Pancreas (tissue), 10 donors: Measurements from ENCODE around the gene SPRR2A. TPM values are rescaled to one million over a fixed set of nuclear protein-coding genes. Genes with fewer than 3 reads are reported as not detected.
"Not testable (repeated sequence)": the region's sequence is repeated elsewhere in the genome, so short reads cannot be mapped to it uniquely, and the experiment has no call there.

ENCODE experiments used
- ATAC-seq, 4 donors: fragments of 200-7000 bp; cut with Tn5 transposase; one replicate each; pipeline versions ENCODE4 v1.8.0 to v1.9.1; 2020; ENCODE audit warnings: mild to moderate bottlenecking in 4 of 4, moderate library complexity in 4 of 4
- DNase-seq, 6 donors: peaks; one replicate each; pipeline ENCODE4 v3.0.0-alpha.2; 2020
- FAIRE-seq: peaks from 2 replicates; lab custom pipeline; 2012; peaks lifted over from hg19 to GRCh38; lab: Jason Lieb, UNC
- H3K27ac ChIP-seq, 4 donors: fragments of 200-600 bp; sonication (generic); 1 replicate in 3 of 4; 2 replicates in 1 of 4; pipeline versions ENCODE4 v1.5.0 to v1.8.0; 2020
- H3K27me3 ChIP-seq, 4 donors: fragments of 200-600 bp; one replicate each; pipeline ENCODE4 v1.8.0; 2021
- H3K36me3 ChIP-seq, 3 donors: fragments of 200-600 bp; sonication (generic) in 1 of 3; one replicate each; pipeline versions ENCODE4 v1.5.0 to v1.8.0; 2020 to 2021
- H3K4me1 ChIP-seq, 3 donors: fragments of 200-600 bp; one replicate each; pipeline ENCODE4 v1.8.0; 2021
- H3K4me3 ChIP-seq, 4 donors: fragments of 200-600 bp; sonication (generic) in 2 of 4; one replicate each; pipeline versions ENCODE4 v1.5.0 to v1.8.0; 2020 to 2021
- H3K9me3 ChIP-seq, 4 donors: fragments of 200-600 bp; one replicate each; pipeline ENCODE4 v1.8.0; 2021
- CTCF ChIP-seq, 4 donors: fragments of 200-600 bp; sonication (generic) in 3 of 4; IDR thresholded peaks; one replicate each; pipeline versions ENCODE4 v1.5.0 to v1.8.0; 2021; ENCODE audit warnings: antibody characterized with exemption in 4 of 4
- WGBS, 2 donors: extraction: QIAGEN DNeasy Blood & Tissue Kit; methylation state at CpG; one replicate each; pipeline ENCODE4 v1.1.7; 2013; 5-methylcytosine and 5-hydroxymethylcytosine counted together
- intact Hi-C, 3 donors: fragments of 100-400 bp; cut with DNase I; formaldehyde crosslinking; loops; one replicate each; pipeline versions ENCODE4 v1.11.1 to v1.14.2; 2022
- polyA plus RNA-seq, 2 donors: library from polyadenylated mRNA; stranded (reverse); fragments of 200-250 nt; gene quantifications; one replicate each; pipeline ENCODE4 v1.2.3, GENCODE V29; 2013
- total RNA-seq, 6 donors: library from RNA; stranded (reverse); fragmentation: NEBNext Ultra II Directional in 4 of 6; extraction: Animal tissue kit (Norgen Biotek cat#: 25700) in 4 of 6; gene quantifications; one replicate each; pipeline versions ENCODE4 v1.2.1 to v1.2.4, GENCODE V29; 2021 to 2023
- donor health status: healthy with polysubstance abuse.
- donor health status: DM: no; HTN: no; CAD: no; lungs with moderate emphysema.
- donor health status: DM: no; HTN: no; CAD: no.
- donor health status: control.
- donor health status: control.
- donor health status: Bipolar disorder and iron deficiency.
- donor health status: DM: yes; HTN: yes; CAD: no.
- donor health status: DM: no; HTN: no; CAD: no.
- donor health status: DM: no; HTN: no; CAD: no.
- donor health status: DM: yes; HTN: yes; CAD: no.

Gene SPRR2A
- total and polyA plus RNA-seq, 8 donors: 0.68 TPM; not detected in 7

GRCh38 chr1:153025797-153026196 is 31.5 kb downstream of the SPRR2A start:
- Histone ChIP-seq H3K4me1 (no peaks in the 10 kb centered on the region), H3K36me3 (no peaks in the 10 kb centered on the region), H3K27me3 (no peaks in the 10 kb centered on the region), H3K4me3 (no peak overlapping the region), H3K9me3 (no peaks in the 10 kb centered on the region), H3K27ac (no peak overlapping the region)
- no peak for TF ChIP-seq CTCF (IDR thresholded peaks at IDR 0.05)
- FAIRE-seq (no peak), ATAC-seq (no peak), DNase-seq (no peak)
- WGBS, 2 donors: 55 to 67% methylated on average over 1 of the region's 1 CpG
- intact Hi-C loops: no loop called here

- TF ChIP-seq CTCF (IDR thresholded peaks at IDR 0.05): no peak
- intact Hi-C loops: no loop called here
- H3K36me3 ChIP-seq: no peaks in the 10 kb centered on the region
- DNase-seq: no peak
- no peak for ATAC-seq
- no peak overlapping the region for H3K27ac ChIP-seq
- FAIRE-seq: no peak
- no peaks in the 10 kb centered on the region for H3K27me3 ChIP-seq
- WGBS, 2 donors: 66 to 79% methylated on average over 1 of the region's 1 CpG
- no peaks in the 10 kb centered on the region for H3K4me1 ChIP-seq
- no peak overlapping the region for H3K4me3 ChIP-seq
- H3K9me3 ChIP-seq: no peaks in the 10 kb centered on the region
Measured at GRCh38 chr1:153024413-153024812, 32.9 kb downstream of the SPRR2A start.

GRCh38 chr1:153023109-153023508 is 34.2 kb downstream of the SPRR2A start:
- WGBS, 2 donors: 86 to 91% methylated on average over 7 of the region's 7 CpGs
- Histone ChIP-seq H3K4me3 (no peak overlapping the region), H3K9me3 (no peaks in the 10 kb centered on the region), H3K27me3 (no peaks in the 10 kb centered on the region), H3K36me3 (no peaks in the 10 kb centered on the region), H3K27ac (no peak overlapping the region), H3K4me1 (no peaks in the 10 kb centered on the region)
- FAIRE-seq (no peak), DNase-seq (no peak), ATAC-seq (no peak)
- TF ChIP-seq CTCF (IDR thresholded peaks at IDR 0.05): no peak
- intact Hi-C loops: no loop called here

GRCh38 chr1:153022340-153022739 is 35.0 kb downstream of the SPRR2A start:
- H3K36me3 ChIP-seq, H3K27ac ChIP-seq, ATAC-seq, H3K9me3 ChIP-seq, intact Hi-C loops, H3K27me3 ChIP-seq, FAIRE-seq, H3K4me1 ChIP-seq, DNase-seq, H3K4me3 ChIP-seq: not testable (repeated sequence)
- 57 to 59% methylated on average over 9 of the region's 9 CpGs for WGBS, 2 donors

- 23 to 32% methylated on average over 2 of the region's 2 CpGs for WGBS, 2 donors
- H3K27ac ChIP-seq, DNase-seq, H3K4me1 ChIP-seq, ATAC-seq, FAIRE-seq, H3K36me3 ChIP-seq, H3K4me3 ChIP-seq, H3K9me3 ChIP-seq, H3K27me3 ChIP-seq, intact Hi-C loops: not testable (repeated sequence)
Measured at GRCh38 chr1:153021829-153022228, 35.5 kb downstream of the SPRR2A start.

- not testable (repeated sequence) for FAIRE-seq, ATAC-seq
Measured at GRCh38 chr1:153011235-153011758, 46.0 kb downstream of the SPRR2A start.

More at GRCh38 chr1:153011235-153011758, 46.0 kb downstream of the SPRR2A start:
- intact Hi-C loops, H3K27me3 ChIP-seq, DNase-seq, H3K4me1 ChIP-seq, H3K36me3 ChIP-seq, H3K9me3 ChIP-seq, H3K4me3 ChIP-seq, H3K27ac ChIP-seq: not testable (repeated sequence)
- 69 to 76% methylated on average over 8 of the region's 8 CpGs for WGBS, 2 donors

Other genes with a start within 250 kb of the SPRR2A start
- not detected for gene LCE1B, start 245.5 kb downstream of the SPRR2A start, total RNA-seq
- gene LCE1B, start 245.5 kb downstream of the SPRR2A start, polyA plus RNA-seq: not detected
- not detected for gene LCE1A, start 230.0 kb downstream of the SPRR2A start, total RNA-seq
- not detected for gene LCE1A, start 230.0 kb downstream of the SPRR2A start, polyA plus RNA-seq
- gene LCE6A, start 214.7 kb downstream of the SPRR2A start, total RNA-seq: not detected
- gene LCE6A, start 214.7 kb downstream of the SPRR2A start, polyA plus RNA-seq: not detected
- gene LCE7A, start 197.5 kb downstream of the SPRR2A start, total RNA-seq: not detected
- not detected for gene LCE7A, start 197.5 kb downstream of the SPRR2A start, polyA plus RNA-seq
- gene SMCP, start 179.2 kb downstream of the SPRR2A start, total RNA-seq: not detected
- not detected for gene SMCP, start 179.2 kb downstream of the SPRR2A start, polyA plus RNA-seq
- not detected for gene IVL, start 149.0 kb downstream of the SPRR2A start, total RNA-seq
- gene IVL, start 149.0 kb downstream of the SPRR2A start, polyA plus RNA-seq: under 1 TPM in 1 of 2 donors, not detected in 1; 0.02 TPM
- not detected for gene SPRR5, start 110.3 kb downstream of the SPRR2A start, total RNA-seq
- gene SPRR5, start 110.3 kb downstream of the SPRR2A start, polyA plus RNA-seq: not detected
- not detected for gene SPRR4, start 86.9 kb downstream of the SPRR2A start, total RNA-seq
- not detected for gene SPRR4, start 86.9 kb downstream of the SPRR2A start, polyA plus RNA-seq
- gene SPRR1A, start 73.4 kb downstream of the SPRR2A start, total RNA-seq: not detected
- gene SPRR1A, start 73.4 kb downstream of the SPRR2A start, polyA plus RNA-seq: not detected
- not detected for gene SPRR3, start 55.8 kb downstream of the SPRR2A start, total RNA-seq
- 1 to 10 TPM; 2.8 to 3.2 TPM for gene SPRR3, start 55.8 kb downstream of the SPRR2A start, polyA plus RNA-seq
- not detected for gene SPRR1B, start 26.3 kb downstream of the SPRR2A start, total RNA-seq
- under 1 TPM in 1 of 2 donors, not detected in 1; 0.65 TPM for gene SPRR1B, start 26.3 kb downstream of the SPRR2A start, polyA plus RNA-seq
- gene SPRR2D, start 16.4 kb downstream of the SPRR2A start, total RNA-seq: not detected
- gene SPRR2D, start 16.4 kb downstream of the SPRR2A start, polyA plus RNA-seq: under 1 TPM in 1 of 2 donors, not detected in 1; 0.53 TPM
- not detected for gene SPRR2B, start 14.1 kb upstream of the SPRR2A start, total RNA-seq
- not detected for gene SPRR2B, start 14.1 kb upstream of the SPRR2A start, polyA plus RNA-seq
- not detected for gene SPRR2E, start 37.0 kb upstream of the SPRR2A start, total RNA-seq
- under 1 TPM in 1 of 2 donors, not detected in 1; 0.26 TPM for gene SPRR2E, start 37.0 kb upstream of the SPRR2A start, polyA plus RNA-seq
- under 1 TPM in 1 of 6 donors, not detected in 5; 0.35 TPM for gene SPRR2F, start 56.0 kb upstream of the SPRR2A start, total RNA-seq
- gene SPRR2F, start 56.0 kb upstream of the SPRR2A start, polyA plus RNA-seq: not detected
- not detected for gene SPRR2G, start 93.4 kb upstream of the SPRR2A start, total RNA-seq
- gene SPRR2G, start 93.4 kb upstream of the SPRR2A start, polyA plus RNA-seq: not detected
- gene LELP1, start 145.9 kb upstream of the SPRR2A start, total RNA-seq: not detected
- gene LELP1, start 145.9 kb upstream of the SPRR2A start, polyA plus RNA-seq: not detected
- gene PRR9, start 160.1 kb upstream of the SPRR2A start, total RNA-seq: not detected
- gene PRR9, start 160.1 kb upstream of the SPRR2A start, polyA plus RNA-seq: not detected
- gene LORICRIN, start 202.2 kb upstream of the SPRR2A start, total RNA-seq: not detected
- not detected for gene LORICRIN, start 202.2 kb upstream of the SPRR2A start, polyA plus RNA-seq